Stomach (tissue), 9 donors: Measurements from ENCODE around the gene GPC6. TPM values are rescaled to one million over a fixed set of nuclear protein-coding genes. Genes with fewer than 3 reads are reported as not detected.

ENCODE experiments used
- DNase-seq, 2 donors: peaks; one replicate each; pipeline versions ENCODE4 v3.0.0 to v3.0.0-alpha.2; 2013 to 2019
- H3K27ac ChIP-seq, 5 donors: fragments of 200-600 bp in 4 of 5; sonication (generic) in 4 of 5; one replicate each; pipeline ENCODE4 v1.5.1; 2013 to 2019; ENCODE audit warnings: mild to moderate bottlenecking in 1 of 5, moderate library complexity in 1 of 5
- H3K27me3 ChIP-seq, 3 donors: fragments of 200-600 bp; sonication (generic); one replicate each; pipeline ENCODE4 v1.5.1; 2017 to 2019; ENCODE audit warnings: mixed run types in 1 of 3
- H3K36me3 ChIP-seq, 4 donors: fragments of 200-600 bp; sonication (generic); 1 replicate in 3 of 4; 2 replicates in 1 of 4; pipeline ENCODE4 v1.5.1; 2016 to 2019
- H3K4me1 ChIP-seq, 4 donors: fragments of 200-600 bp; sonication (generic); one replicate each; pipeline ENCODE4 v1.5.1; 2016 to 2019
- H3K4me3 ChIP-seq, 4 donors: fragments of 200-600 bp; sonication (generic) in 3 of 4; one replicate each; pipeline ENCODE4 v1.5.1; 2016 to 2019; ENCODE audit warnings: mild to moderate bottlenecking in 1 of 4
- H3K9me3 ChIP-seq, 4 donors: fragments of 200-600 bp; sonication (generic); one replicate each; pipeline ENCODE4 v1.5.1; 2016 to 2019
- EP300 ChIP-seq: sonication (generic); formaldehyde crosslinking; IDR thresholded peaks from one replicate; pipeline ENCODE4 v1.6.1; 2017; ENCODE audit warnings: antibody characterized with exemption
- POLR2A ChIP-seq, 4 donors: fragments of 450-650 bp; IDR thresholded peaks; one replicate each; pipeline ENCODE4 v1.6.1; 2016; ENCODE audit warnings: antibody characterized with exemption in 4 of 4, control low read depth in 2 of 4, mild to moderate bottlenecking in 1 of 4, moderate library complexity in 1 of 4
- POLR2AphosphoS5 ChIP-seq, 3 donors: sonication (generic); formaldehyde crosslinking; IDR thresholded peaks; one replicate each; pipeline ENCODE4 v1.6.1; 2016; ENCODE audit warnings: antibody characterized with exemption in 3 of 3
- WGBS, 5 donors: extraction: QIAGEN DNeasy Blood & Tissue Kit in 3 of 5; methylation state at CpG; one replicate each; pipeline versions ENCODE4 v1.1.5 to v1.1.7; 2013 to 2018; 5-methylcytosine and 5-hydroxymethylcytosine counted together
- intact Hi-C: fragments of 100-400 bp; cut with DNase I; formaldehyde crosslinking; loops from one replicate; pipeline ENCODE4 v1.15.1; 2023; ENCODE audit warnings: low total_unique reads
- polyA plus RNA-seq, 3 donors: library from polyadenylated mRNA; stranded (reverse); fragments of 200-250 nt; gene quantifications; one replicate each; pipeline ENCODE4 v1.2.3, GENCODE V29; 2013
- total RNA-seq, 5 donors: library from RNA; depleted of rRNA; stranded (reverse); fragments of >200 nt; gene quantifications; one replicate each; pipeline versions ENCODE4 v1.1.0 to v1.2.3, GENCODE V29; 2014 to 2016
- TF ChIP-seq, protein P1 (sequence below), 7 experiments: fragments of 450-650 bp in 4 of 7; fragments of 200-600 bp in 3 of 7; sonication (generic) in 3 of 7; IDR thresholded peaks; one replicate each; pipeline ENCODE4 v1.5.1; 2016 to 2019; ENCODE audit warnings: antibody characterized with exemption in 7 of 7, control low read depth in 2 of 7, mild to moderate bottlenecking in 1 of 7
- donor health status: healthy with polysubstance abuse.
- donor health status: Bipolar disorder and iron deficiency.
- donor health status: healthy.

Gene GPC6
- total and polyA plus RNA-seq, 8 donors = 0.70 to 52.7 (median 5.6) TPM

GRCh38 chr13:94174009-94174408 is 947.4 kb downstream of the GPC6 start:
- TF ChIP-seq POLR2A (IDR thresholded peaks at IDR 0.05) (no peak), POLR2AphosphoS5 (IDR thresholded peaks at IDR 0.05) (no peak)
- H3K4me3 ChIP-seq = no peak overlapping the region
- no peaks in the 10 kb centered on the region for H3K27me3 ChIP-seq
- H3K36me3 ChIP-seq = no peaks in the 10 kb centered on the region
- no peak for DNase-seq
- intact Hi-C loops = no loop called here
- H3K9me3 ChIP-seq = no peaks in the 10 kb centered on the region
- no peaks in the 10 kb centered on the region for H3K4me1 ChIP-seq
- no peak overlapping the region for H3K27ac ChIP-seq

DNA sequence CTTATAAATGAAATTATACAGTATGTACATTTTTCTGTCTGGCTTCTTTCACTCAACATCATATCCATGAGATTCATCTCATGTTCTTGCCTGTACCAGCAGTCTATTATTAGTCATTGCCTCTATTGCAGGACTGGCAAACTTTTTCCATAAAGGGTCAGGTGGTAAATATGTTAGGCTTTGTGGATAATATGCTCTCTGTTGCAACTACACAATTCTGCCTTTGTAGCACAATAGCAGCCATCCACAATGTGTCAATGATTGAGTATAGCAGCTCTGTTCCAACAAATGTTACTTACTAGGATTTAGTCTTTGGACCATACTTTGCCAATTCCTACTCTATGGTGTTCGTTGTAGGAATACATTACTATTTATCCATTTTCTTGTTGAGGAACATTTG is 948.5 kb downstream of the GPC6 start:
- Histone ChIP-seq H3K4me1 (no peaks in the 10 kb centered on the region), H3K9me3 (no peaks in the 10 kb centered on the region), H3K27me3 (no peaks in the 10 kb centered on the region), H3K4me3 (no peak overlapping the region), H3K27ac (no peak overlapping the region), H3K36me3 (no peaks in the 10 kb centered on the region)
- DNase-seq = no peak
- intact Hi-C loops = no loop called here
- TF ChIP-seq POLR2AphosphoS5 (IDR thresholded peaks at IDR 0.05) (no peak), POLR2A (IDR thresholded peaks at IDR 0.05) (no peak), EP300 (no peak)
- TF ChIP-seq, protein P1, sequence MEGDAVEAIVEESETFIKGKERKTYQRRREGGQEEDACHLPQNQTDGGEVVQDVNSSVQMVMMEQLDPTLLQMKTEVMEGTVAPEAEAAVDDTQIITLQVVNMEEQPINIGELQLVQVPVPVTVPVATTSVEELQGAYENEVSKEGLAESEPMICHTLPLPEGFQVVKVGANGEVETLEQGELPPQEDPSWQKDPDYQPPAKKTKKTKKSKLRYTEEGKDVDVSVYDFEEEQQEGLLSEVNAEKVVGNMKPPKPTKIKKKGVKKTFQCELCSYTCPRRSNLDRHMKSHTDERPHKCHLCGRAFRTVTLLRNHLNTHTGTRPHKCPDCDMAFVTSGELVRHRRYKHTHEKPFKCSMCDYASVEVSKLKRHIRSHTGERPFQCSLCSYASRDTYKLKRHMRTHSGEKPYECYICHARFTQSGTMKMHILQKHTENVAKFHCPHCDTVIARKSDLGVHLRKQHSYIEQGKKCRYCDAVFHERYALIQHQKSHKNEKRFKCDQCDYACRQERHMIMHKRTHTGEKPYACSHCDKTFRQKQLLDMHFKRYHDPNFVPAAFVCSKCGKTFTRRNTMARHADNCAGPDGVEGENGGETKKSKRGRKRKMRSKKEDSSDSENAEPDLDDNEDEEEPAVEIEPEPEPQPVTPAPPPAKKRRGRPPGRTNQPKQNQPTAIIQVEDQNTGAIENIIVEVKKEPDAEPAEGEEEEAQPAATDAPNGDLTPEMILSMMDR (IDR thresholded peaks at IDR 0.05) = no peak
- 43 to 83% (median 77%) methylated on average over 1 of the region's 1 CpG for WGBS, 5 donors

- H3K4me3 ChIP-seq = no peak overlapping the region
- TF ChIP-seq, protein P1 (IDR thresholded peaks at IDR 0.05) = no peak
- TF ChIP-seq POLR2AphosphoS5 (IDR thresholded peaks at IDR 0.05) (no peak), POLR2A (IDR thresholded peaks at IDR 0.05) (no peak), EP300 (no peak)
- no peaks in the 10 kb centered on the region for H3K4me1 ChIP-seq
- no peaks in the 10 kb centered on the region for H3K36me3 ChIP-seq
- H3K9me3 ChIP-seq = no peaks in the 10 kb centered on the region
- DNase-seq = no peak
- H3K27me3 ChIP-seq = no peaks in the 10 kb centered on the region
- H3K27ac ChIP-seq = no peak overlapping the region
- intact Hi-C loops = no loop called here
- 50 to 62% (median 55%) methylated on average over 4 of the region's 4 CpGs for WGBS, 5 donors
Measured at GRCh38 chr13:94176561-94176960, 950.0 kb downstream of the GPC6 start.

- Histone ChIP-seq H3K4me1 (no peaks in the 10 kb centered on the region), H3K27me3 (no peaks in the 10 kb centered on the region), H3K9me3 (no peaks in the 10 kb centered on the region), H3K36me3 (no peaks in the 10 kb centered on the region), H3K27ac (no peak overlapping the region), H3K4me3 (no peak overlapping the region)
- 18 to 54% (median 45%) methylated on average over 2 of the region's 2 CpGs for WGBS, 5 donors
- intact Hi-C loops = no loop called here
- DNase-seq = no peak
- TF ChIP-seq EP300 (no peak), POLR2A (IDR thresholded peaks at IDR 0.05) (no peak), POLR2AphosphoS5 (IDR thresholded peaks at IDR 0.05) (no peak)
- TF ChIP-seq, protein P1 (IDR thresholded peaks at IDR 0.05) = no peak
Measured at GRCh38 chr13:94177041-94177440, 950.4 kb downstream of the GPC6 start.

DNA sequence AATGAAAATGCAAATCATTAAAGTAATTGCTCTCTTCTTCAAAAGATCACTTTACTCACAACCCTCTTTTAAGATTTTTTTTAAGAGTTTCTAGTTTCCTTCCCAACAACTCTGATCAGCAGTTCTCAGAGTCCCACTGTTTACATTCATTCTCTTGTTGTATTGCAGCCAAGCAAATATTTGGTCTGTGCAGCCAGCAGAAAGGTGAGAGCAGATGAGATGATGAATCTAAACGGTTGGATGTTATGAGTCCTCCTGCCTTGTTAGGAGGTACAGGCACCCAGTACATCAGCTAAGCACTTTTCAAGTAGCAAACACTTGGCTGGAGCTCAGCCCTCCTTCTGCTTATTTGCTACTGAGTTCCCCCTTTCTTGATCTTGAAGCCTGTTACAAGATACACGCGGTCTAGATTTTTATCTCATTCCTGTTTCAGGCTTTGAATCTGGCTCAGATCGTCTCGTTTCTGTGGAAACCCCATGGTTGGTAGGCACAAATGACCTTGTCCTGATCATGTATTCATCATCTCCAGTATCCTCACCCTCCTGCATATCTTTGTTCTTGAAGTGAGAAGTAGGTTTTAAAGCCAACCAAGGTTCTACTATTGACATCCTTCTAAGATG is 952.1 kb downstream of the GPC6 start:
- H3K9me3 ChIP-seq = no peaks in the 10 kb centered on the region
- peak in 1 of 2 donors; percentile 41 for DNase-seq
- H3K27me3 ChIP-seq = no peaks in the 10 kb centered on the region
- H3K36me3 ChIP-seq = no peaks in the 10 kb centered on the region
- H3K27ac ChIP-seq = no peak overlapping the region
- no peak overlapping the region for H3K4me3 ChIP-seq
- H3K4me1 ChIP-seq = no peaks in the 10 kb centered on the region
- 14 to 40% (median 33%) methylated on average over 5 of the region's 5 CpGs for WGBS, 5 donors
- no peak for TF ChIP-seq EP300
- TF ChIP-seq POLR2A (IDR thresholded peaks at IDR 0.05) = no peak
- TF ChIP-seq, protein P1 (IDR thresholded peaks at IDR 0.05) = no peak
- TF ChIP-seq POLR2AphosphoS5 (IDR thresholded peaks at IDR 0.05) = no peak
- intact Hi-C loops = no loop called here
